Activated CD4-positive, CD25-positive, alpha-beta regulatory T cell treated with anti-CD3 and anti-CD28 coated beads, Interleukin-2, amount 50 U/mL, for 72 hours (primary cell): ENCODE measurements around the gene SPSB1.

Source experiments
- DNase-seq: peaks from one replicate; pipeline ENCODE4 v3.0.0; 2021

The SPSB1 gene

GRCh38 chr1:9302745-9303524 is 10.2 kb downstream of the SPSB1 start:
- DNase-seq: no peak

DNA sequence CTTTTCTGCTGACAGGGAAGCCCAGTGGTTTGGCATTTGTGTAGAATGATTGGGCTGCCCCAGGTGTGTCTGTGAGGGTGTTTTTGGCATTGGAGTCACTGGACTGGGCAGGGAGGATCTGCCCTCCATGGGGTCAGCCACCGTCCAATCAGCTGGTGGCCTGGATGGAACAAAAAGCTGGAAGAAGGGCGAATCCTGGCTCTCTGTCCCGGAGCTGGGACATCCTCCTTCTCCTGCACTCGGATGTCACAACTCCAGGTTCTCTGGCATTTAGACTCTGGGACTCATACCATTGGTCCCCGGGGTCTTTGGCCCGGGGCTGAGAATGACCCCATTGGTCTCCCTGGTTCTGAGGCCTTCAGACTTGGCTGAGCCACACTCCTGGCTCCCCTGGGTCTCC is 11.2 kb downstream of the SPSB1 start:
- DNase-seq: no peak

DNA sequence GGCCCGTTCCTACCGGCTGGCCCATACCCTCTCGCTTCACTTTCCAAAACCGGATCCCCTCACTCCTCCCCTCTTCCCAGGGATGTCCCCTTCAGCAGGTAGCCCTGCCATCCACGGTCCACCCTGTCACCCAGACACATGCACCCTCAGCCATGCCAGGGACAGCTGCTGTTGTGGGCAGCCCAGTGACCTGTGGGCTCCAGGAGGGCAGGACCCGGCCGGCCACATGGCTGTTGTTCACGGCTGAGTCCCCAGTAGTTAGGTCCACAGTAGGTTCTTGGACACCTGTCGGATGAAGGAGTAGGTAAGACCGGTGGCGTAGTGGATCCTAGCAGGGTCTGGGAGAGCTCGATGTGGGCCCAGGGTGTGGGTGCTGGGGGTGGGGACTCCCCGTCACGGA is 12.5 kb downstream of the SPSB1 start:
- no peak for DNase-seq

DNA sequence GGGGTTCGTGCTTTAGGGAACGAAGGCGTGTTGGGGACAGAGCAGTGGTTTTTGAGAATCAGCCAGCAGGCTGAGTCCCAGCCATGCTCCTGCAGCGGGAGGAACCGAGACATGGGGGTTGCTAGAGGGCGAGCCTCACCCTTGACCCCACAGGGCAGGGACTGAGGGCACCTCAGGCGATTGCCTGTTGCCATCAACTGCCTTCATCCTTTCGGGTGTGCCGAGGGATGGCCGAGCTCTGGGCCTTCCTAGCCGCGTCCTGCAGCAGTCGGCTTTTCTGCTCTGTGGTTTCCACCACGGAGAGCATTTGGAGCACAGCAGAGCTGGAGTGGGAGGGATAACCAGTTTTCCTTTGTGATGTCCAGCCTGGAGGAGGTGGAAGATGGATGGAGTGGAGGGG is 13.3 kb downstream of the SPSB1 start:
- DNase-seq: no peak

GRCh38 chr1:9307303-9307702 is 14.6 kb downstream of the SPSB1 start:
- DNase-seq: no peak

DNA sequence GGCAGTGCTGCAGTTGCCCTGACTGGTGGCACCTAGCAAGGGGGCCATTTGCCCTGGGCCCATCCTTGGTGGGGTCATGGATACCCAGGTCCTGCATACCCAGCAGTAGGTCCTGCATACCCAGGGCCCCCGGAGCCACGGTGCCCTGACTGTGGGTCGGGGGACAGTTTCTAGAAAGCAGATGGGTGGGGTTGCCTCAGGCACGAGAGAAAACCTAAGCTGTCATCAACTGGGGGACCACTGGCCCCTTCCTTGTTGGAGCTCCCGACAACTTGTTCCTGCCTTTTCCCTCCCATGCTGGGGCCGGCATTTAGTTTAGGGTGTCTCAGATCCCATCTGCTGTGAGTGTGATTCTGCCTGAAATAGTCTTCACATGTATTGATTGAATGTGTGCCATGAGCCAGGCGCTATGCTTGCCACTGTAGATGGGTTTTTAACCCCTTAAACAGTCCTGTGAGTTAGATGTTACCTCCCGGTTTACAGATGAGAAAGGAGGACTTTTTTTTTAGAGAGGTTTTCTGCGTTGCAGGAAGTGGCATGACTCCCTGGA is 15.6 kb downstream of the SPSB1 start:
- DNase-seq: no peak

GRCh38 chr1:9309080-9309479 is 16.4 kb downstream of the SPSB1 start:
- no peak for DNase-seq

GRCh38 chr1:9309991-9310390 is 17.3 kb downstream of the SPSB1 start:
- no peak for DNase-seq

- DNase-seq: no peak
Observed at GRCh38 chr1:9311029-9311428, 18.3 kb downstream of the SPSB1 start.

- no peak for DNase-seq
Observed at GRCh38 chr1:9311479-9311878, 18.8 kb downstream of the SPSB1 start.

DNA sequence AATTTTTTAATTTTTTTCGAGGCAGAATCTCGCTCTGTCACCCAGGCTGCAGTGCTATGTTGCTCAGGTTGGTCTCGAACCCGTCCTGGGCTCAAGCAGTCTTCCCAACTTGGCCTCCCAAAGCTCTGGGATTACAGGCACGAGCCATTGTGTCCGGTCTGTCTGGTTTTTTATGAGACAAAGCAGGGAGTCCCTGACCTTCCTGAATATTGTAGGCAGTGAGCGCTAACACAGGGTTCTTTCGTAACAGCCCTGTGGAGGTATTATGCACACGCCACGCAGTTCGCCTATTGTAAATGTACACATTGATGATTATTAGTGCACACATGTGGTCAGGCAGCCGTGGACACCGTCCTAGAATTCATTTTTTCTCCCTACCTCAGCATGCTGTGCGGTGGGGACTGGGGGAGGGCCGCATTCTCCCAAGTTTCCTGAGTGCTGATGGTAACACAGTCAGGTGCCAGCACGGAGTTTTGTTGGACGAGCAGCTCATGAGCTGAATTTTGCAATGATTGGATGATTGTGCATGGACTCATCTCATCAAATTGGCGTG is 19.6 kb downstream of the SPSB1 start:
- DNase-seq: no peak

DNA sequence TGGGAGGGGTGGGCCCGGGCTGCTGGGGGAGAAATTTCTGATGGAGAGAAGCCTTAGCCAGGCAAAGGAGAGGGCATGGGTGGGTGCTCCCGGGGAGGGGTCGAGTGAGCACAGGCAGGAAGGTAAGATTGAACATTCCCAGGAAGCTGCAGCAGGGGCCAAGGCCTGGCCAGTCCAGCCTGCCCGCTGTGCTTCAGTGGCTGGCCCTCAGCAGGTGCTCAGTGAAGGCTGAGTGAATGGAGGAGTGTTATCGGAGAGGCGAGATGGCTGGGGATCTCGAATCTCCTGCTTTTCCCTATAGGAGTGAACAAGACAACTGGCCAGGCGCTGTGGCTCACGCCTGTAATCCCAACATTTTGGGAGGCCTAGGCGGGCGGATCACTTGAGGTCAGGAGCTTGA is 20.9 kb downstream of the SPSB1 start:
- DNase-seq: no peak

DNA sequence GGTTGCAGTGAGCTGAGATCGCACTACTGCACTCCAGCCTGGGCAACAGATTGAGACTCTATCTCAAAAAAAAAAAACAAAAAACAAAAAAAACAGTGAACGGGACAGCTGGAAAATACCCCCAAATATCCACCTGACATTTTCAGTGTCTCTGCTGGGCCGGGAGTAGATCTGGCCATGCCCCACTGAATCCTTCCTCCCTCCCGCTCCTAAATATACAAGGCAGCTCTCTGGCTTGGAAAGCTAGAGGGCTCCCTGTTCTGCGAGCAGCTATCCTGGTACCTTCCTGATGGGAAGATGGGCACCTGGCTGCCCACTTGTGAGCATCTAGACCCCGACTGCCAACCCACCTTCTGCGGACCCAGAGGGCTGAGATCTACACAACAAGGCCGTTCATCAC is 21.4 kb downstream of the SPSB1 start:
- DNase-seq: no peak

DNA sequence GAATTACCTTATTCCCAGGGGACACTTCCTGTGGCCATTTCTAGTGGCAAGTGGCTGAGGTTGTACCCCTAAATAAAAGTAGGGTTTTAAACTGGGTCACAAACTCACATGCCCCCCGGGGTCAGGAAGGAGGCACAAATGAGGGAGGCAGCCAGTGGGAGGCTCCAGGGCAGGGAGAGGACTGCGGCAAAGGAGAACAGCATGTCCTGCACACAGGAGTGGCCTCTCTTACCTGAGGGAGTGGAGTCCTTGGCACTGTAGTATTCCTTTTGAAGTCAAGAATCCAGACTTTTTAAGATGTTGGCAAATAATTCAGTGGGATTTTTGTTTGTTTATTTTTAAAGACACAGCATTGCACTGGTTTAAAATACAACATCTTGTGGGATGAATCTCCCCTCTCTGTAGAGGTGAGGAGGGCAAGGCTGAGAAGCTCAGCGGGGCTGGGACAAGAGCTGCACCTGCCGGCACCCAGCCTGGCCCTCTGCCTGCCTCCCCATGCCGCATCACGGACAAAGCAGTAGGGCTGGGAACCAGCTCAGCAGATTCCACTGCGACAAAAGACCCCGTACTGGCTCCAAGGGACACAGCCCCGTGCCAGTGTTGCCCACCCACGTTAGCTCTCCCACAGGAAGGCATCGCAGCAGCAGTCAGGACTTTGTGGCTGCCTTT is 22.2 kb downstream of the SPSB1 start:
- no peak for DNase-seq

GRCh38 chr1:9315411-9316079 is 22.9 kb downstream of the SPSB1 start:
- no peak for DNase-seq

DNA sequence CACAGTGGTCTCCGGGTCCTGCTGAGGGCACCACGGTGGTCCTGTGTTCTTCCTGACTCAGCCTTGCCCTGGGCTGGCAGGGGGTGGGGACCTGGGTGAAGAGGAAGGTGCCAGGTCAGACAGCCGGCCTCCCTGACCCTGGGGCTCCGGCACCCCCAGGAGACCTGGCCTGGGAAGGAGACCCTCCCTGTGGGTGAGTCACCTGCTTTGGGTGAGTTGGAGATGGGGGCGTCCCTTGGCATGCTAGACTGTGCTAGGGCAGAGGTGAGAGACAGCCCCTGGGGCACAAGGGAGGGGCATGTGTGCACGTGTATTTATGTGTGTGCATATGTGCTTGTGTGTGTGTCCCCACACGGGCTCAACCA is 23.4 kb downstream of the SPSB1 start:
- no peak for DNase-seq

- DNase-seq: no peak
Observed at GRCh38 chr1:9316512-9316911, 23.8 kb downstream of the SPSB1 start.

DNA sequence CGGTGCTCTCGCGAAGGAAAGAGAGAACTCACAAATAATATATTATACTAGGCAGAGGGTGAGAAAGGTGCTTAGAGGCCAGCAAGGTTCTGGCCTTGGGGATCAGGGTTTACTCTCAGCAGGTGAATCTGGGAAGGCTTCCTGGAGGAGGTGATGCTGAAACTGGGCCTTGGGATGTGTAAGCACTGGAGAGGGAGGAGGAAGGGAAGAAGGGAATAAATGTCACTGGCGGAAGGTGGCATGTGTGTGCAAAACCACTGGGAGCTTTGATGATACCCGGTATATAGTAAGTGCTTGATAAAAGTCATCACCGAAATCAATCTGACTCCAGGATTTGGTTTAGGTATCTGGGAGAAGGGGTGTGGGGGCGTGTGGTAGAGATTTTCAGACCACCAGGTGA is 24.4 kb downstream of the SPSB1 start:
- no peak for DNase-seq

GRCh38 chr1:9317591-9318417 is 25.1 kb downstream of the SPSB1 start:
- no peak for DNase-seq

- DNase-seq: no peak
Observed at GRCh38 chr1:9319208-9319788, 26.6 kb downstream of the SPSB1 start.

- DNase-seq: no peak
Observed at GRCh38 chr1:9319789-9320519, 27.3 kb downstream of the SPSB1 start.
